C4-2B (cell line): ENCODE results near the gene SLC39A11.

Experiments
- H3K27ac ChIP-seq: fragments of 450-650 bp; 2 replicates; pipeline ENCODE4 v1.5.1; 2017
- ZFX ChIP-seq: fragments of 450-650 bp; IDR thresholded peaks from 2 replicates; pipeline ENCODE4 v1.6.1; 2017
- TF ChIP-seq, protein P1 (sequence below): fragments of 450-650 bp; conservative IDR thresholded peaks from 2 replicates; pipeline ENCODE4 v1.5.1; 2017; ENCODE audit warnings: mild to moderate bottlenecking

The SLC39A11 gene

DNA sequence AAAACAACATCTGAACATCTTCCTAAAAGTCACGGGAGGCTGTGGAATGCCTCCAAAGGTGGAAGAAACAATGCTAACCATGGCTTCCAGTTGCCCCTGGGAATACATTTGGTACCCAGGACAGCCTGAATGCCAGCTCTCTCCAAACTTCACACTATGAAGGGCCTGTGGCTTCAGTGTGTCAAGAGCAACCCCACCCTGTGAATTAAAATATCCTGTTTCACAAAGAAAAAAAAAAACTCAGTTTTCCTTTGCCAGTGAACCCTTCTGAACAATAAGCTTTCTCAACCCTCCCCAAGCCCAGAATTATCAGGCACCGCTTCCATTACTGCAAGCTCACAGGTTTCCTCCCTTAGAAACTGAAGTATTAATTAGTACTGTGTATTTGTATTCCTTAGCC is 69.8 kb downstream of the SLC39A11 start:
- TF ChIP-seq ZFX = no peak
- TF ChIP-seq, protein P1, sequence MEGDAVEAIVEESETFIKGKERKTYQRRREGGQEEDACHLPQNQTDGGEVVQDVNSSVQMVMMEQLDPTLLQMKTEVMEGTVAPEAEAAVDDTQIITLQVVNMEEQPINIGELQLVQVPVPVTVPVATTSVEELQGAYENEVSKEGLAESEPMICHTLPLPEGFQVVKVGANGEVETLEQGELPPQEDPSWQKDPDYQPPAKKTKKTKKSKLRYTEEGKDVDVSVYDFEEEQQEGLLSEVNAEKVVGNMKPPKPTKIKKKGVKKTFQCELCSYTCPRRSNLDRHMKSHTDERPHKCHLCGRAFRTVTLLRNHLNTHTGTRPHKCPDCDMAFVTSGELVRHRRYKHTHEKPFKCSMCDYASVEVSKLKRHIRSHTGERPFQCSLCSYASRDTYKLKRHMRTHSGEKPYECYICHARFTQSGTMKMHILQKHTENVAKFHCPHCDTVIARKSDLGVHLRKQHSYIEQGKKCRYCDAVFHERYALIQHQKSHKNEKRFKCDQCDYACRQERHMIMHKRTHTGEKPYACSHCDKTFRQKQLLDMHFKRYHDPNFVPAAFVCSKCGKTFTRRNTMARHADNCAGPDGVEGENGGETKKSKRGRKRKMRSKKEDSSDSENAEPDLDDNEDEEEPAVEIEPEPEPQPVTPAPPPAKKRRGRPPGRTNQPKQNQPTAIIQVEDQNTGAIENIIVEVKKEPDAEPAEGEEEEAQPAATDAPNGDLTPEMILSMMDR = no peak
- no peak overlapping the region for H3K27ac ChIP-seq

DNA sequence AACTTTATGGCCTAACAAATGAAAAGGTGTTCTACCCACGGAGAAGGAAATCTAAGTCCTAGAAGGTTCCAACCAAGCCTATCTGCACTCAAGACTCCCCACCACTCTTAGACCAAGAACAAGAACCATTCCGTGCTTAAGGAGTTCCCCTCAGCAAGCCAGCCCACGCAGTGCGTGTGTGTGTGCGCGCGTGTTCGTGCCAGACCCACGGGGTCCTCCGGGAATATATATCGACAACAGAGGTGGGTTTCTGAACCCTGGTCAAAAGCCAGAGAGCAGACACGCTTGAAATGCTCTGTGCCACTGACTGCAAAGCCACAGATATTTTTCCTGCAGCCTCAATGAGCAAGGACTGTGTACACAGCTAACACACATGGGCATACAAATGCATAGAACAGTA is 70.7 kb downstream of the SLC39A11 start:
- no peak overlapping the region for H3K27ac ChIP-seq
- TF ChIP-seq, protein P1 = no peak
- TF ChIP-seq ZFX = no peak

DNA sequence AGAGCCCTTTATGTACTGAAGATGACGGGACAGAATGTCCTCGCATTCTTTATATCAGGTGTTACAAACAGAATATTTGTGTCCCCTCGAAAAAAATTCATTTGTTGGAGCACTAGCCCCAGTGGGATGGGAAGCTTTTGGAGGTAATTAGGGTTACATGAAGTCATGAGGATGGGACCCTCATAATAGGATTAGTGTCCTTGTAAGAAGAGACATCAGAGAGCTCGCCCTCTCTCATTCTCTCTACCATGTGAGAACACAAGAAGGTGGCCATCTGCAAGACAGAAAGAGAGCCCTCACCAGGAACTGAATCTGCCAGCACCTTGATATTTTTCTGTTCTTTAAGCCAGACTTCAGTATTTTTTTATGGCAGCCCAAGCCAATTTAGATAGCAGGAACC is 72.4 kb downstream of the SLC39A11 start:
- H3K27ac ChIP-seq = no peak overlapping the region
- TF ChIP-seq ZFX = no peak
- TF ChIP-seq, protein P1 = no peak

DNA sequence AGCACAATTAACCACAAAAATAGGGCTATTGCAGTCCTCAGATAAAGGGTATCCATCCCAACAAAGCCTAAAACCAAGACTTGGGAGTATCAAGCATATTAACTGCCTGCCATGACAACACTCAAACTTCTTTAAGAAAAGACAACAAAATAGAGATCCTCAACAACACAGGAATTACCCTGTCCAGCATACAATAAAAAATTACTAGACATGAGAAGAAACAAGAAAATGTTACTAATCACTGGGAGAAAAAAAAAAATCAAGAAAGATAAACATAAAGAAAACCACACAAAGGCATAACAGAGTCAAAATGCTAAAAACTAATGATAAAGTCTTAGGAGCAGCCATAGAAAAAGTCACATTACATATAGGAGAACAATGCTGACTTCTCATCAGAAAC is 73.9 kb downstream of the SLC39A11 start:
- H3K27ac ChIP-seq = no peak overlapping the region
- TF ChIP-seq, protein P1 = no peak
- TF ChIP-seq ZFX = no peak

DNA sequence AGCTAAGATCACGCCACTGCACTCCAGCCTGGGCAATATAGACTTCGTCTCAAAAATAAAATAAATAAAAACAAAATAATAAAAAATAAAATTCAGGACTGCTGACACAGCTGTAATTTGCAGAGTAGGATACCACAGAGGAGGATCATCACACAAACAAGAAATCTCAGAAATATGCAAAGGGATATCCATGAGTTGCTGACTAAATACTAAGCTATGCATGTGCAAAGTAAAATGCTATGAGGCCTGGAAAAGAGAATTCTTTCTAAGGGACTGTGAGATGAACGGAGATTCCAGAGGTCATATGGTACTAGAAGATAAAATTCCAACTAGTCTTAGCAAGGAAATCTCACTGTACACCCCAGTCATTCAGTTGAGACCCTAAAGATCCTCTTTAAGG is 74.8 kb downstream of the SLC39A11 start:
- TF ChIP-seq, protein P1 = no peak
- TF ChIP-seq ZFX = no peak
- H3K27ac ChIP-seq = no peak overlapping the region

DNA sequence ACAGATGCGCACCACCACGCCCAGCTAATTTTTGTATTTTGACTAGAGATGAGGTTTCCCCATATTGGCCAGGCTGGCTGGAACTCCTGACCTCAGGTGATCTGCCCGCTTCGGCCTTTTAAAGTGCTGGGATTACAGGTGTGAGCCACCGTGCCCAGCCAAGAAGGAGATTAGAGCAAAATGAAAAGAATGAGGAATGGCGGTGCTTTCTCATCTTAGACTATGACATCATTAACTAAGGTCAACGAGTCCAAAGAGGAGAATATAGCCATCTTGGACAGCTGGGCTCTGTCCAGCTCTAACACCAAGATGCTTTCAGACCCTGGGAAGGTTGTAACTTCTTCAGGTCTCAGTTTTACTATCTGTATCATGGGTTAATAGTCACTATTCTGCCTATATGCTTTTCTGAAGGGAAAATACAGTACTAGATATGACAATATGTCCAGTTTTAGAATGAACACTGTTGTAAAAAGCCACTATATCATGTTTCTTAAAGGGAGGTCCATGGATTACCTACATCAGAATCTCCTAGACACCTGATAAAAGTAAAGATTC is 76.7 kb downstream of the SLC39A11 start:
- no peak for TF ChIP-seq ZFX
- TF ChIP-seq, protein P1 = no peak
- H3K27ac ChIP-seq = no peak overlapping the region

DNA sequence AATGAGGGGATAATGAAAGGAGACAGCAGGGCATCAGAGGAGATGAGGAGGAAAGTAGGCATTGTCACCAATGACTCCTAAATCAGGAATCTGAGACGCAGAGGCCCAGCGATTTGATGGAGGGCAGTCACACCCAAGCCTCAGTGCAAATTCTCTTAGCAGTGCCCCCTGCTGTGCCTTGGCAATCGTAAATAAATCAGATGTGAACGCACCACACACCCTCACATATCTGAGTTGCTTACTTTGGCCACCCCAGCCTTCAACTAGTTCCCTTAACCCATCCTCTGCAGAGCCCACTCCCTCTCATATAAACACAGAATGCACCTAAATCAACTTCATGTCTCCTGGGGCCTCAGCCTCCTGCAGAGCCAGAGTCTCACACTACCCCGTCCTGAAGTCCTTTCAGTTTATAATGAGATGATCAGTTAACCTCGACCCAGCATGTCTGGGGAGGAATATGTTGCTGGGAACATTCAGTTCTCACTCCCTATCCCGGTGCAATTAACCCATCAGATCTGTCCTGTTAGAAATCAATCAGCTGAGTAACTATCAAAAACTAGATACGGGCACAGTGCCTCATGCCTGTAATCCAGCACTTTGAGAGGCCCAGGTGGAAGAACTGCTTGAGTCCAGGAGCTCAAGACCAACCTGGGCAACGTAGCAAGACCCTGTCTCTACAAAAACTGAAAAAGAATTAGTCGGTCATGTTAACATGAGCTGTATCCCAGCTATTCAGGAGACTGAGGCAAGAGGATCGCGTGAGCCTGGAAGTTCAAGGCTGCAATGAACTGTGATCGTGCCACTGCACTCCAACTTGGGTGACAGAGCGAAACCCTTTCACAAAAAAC is 78.4 kb downstream of the SLC39A11 start:
- no peak for TF ChIP-seq ZFX
- TF ChIP-seq, protein P1 = no peak
- no peak overlapping the region for H3K27ac ChIP-seq
